Osteoblast (primary cell): ENCODE measurements around the gene TLR9. TPM values are rescaled to one million over a fixed set of nuclear protein-coding genes. Genes with fewer than 3 reads are reported as not detected.

Experiments
- DNase-seq: peaks from one replicate; pipeline ENCODE4 v3.0.0; 2011; ENCODE audit warnings: low spot score, mixed read lengths; ENCODE audit not compliant: insufficient read length; ENCODE audit errors: missing footprints
- H2AFZ ChIP-seq: 2 replicates; pipeline ENCODE4 v1.6.0; 2011; ENCODE audit warnings: mild to moderate bottlenecking, low read length
- H3K27ac ChIP-seq: 2 replicates; pipeline ENCODE4 v1.5.1; 2011; ENCODE audit warnings: mild to moderate bottlenecking, low read depth, low read length, moderate library complexity
- H3K27me3 ChIP-seq: 2 replicates; pipeline ENCODE4 v1.6.0; 2012; ENCODE audit warnings: mild to moderate bottlenecking, control low read depth, inconsistent platforms, low read length, moderate library complexity; ENCODE audit not compliant: insufficient read depth
- H3K36me3 ChIP-seq: 2 replicates; pipeline ENCODE4 v1.5.1; 2011; ENCODE audit warnings: mild to moderate bottlenecking, low read length, control low read depth, moderate library complexity; ENCODE audit not compliant: insufficient read depth
- H3K4me1 ChIP-seq: 2 replicates; pipeline ENCODE4 v1.5.1; 2011; ENCODE audit warnings: mild to moderate bottlenecking, low read length, control low read depth, moderate library complexity; ENCODE audit not compliant: insufficient read depth
- H3K4me2 ChIP-seq: 2 replicates; pipeline ENCODE4 v1.6.0; 2011; ENCODE audit warnings: mild to moderate bottlenecking, low read length; ENCODE audit not compliant: insufficient read depth
- H3K4me3 ChIP-seq: fragments of 200-600 bp; sonication (generic); 3 replicates; pipeline ENCODE4 v1.5.1; 2012; ENCODE audit warnings: mild to moderate bottlenecking, low read length, inconsistent platforms; ENCODE audit not compliant: insufficient read depth
- H3K79me2 ChIP-seq: 2 replicates; pipeline ENCODE4 v1.6.0; 2012; ENCODE audit warnings: mild to moderate bottlenecking, low read length, control low read depth, inconsistent platforms; ENCODE audit not compliant: insufficient read depth
- H3K9me3 ChIP-seq: 2 replicates; pipeline ENCODE4 v1.5.1; 2011; ENCODE audit warnings: low read depth, low read length, control low read depth
- H4K20me1 ChIP-seq: 2 replicates; pipeline ENCODE4 v1.6.0; 2012; ENCODE audit warnings: mild to moderate bottlenecking, low read length, control low read depth; ENCODE audit not compliant: insufficient read depth
- total RNA-seq: library from RNA; depleted of rRNA; stranded (reverse); fragments of >200 nt; gene quantifications from 2 replicates; pipeline ENCODE4 v1.2.3, GENCODE V29; 2012
- TF ChIP-seq, protein P1 (sequence below): IDR thresholded peaks from 2 replicates; pipeline ENCODE4 v1.5.1; 2011; ENCODE audit warnings: mild to moderate bottlenecking, low read depth, low read length, moderate library complexity; ENCODE audit errors: extremely low read depth

Gene TLR9
- total RNA-seq, 1 donor, result not detected

DNA sequence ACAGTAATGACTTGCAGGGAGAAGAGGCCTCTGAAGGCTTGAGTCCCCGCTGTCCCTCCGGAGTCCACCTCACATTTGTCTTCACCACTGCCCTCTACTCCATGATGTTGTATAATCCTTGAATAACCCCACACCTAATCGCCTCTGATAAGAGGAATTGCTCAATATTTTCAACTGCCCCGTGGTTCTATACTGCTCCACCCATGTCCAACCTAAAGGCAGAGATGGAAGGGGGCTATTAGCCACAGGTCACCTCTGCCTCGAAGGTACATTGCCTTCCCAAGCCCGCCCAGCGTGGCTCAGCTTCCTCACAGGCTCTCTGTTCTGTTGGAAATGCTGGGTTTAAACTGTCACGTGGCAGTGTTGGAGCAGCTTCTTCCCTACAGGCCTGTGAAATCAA lies 12.4 kb downstream of the TLR9 start:
- H3K27me3 ChIP-seq, result no peaks in the 10 kb centered on the region
- TF ChIP-seq, protein P1, sequence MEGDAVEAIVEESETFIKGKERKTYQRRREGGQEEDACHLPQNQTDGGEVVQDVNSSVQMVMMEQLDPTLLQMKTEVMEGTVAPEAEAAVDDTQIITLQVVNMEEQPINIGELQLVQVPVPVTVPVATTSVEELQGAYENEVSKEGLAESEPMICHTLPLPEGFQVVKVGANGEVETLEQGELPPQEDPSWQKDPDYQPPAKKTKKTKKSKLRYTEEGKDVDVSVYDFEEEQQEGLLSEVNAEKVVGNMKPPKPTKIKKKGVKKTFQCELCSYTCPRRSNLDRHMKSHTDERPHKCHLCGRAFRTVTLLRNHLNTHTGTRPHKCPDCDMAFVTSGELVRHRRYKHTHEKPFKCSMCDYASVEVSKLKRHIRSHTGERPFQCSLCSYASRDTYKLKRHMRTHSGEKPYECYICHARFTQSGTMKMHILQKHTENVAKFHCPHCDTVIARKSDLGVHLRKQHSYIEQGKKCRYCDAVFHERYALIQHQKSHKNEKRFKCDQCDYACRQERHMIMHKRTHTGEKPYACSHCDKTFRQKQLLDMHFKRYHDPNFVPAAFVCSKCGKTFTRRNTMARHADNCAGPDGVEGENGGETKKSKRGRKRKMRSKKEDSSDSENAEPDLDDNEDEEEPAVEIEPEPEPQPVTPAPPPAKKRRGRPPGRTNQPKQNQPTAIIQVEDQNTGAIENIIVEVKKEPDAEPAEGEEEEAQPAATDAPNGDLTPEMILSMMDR, result no peak
- H3K4me3 ChIP-seq, result no peak overlapping the region
- peaks cover 3% of the 10 kb centered on the region for H4K20me1 ChIP-seq
- H3K79me2 ChIP-seq, result no peaks in the 10 kb centered on the region
- peaks cover 73% of the 10 kb centered on the region for H3K36me3 ChIP-seq
- no peak overlapping the region for H2AFZ ChIP-seq
- no peak overlapping the region for H3K4me2 ChIP-seq
- no peak overlapping the region for H3K27ac ChIP-seq
- H3K9me3 ChIP-seq, result no peaks in the 10 kb centered on the region
- peaks cover 9% of the 10 kb centered on the region for H3K4me1 ChIP-seq
- DNase-seq, result peak; percentile 27

DNA sequence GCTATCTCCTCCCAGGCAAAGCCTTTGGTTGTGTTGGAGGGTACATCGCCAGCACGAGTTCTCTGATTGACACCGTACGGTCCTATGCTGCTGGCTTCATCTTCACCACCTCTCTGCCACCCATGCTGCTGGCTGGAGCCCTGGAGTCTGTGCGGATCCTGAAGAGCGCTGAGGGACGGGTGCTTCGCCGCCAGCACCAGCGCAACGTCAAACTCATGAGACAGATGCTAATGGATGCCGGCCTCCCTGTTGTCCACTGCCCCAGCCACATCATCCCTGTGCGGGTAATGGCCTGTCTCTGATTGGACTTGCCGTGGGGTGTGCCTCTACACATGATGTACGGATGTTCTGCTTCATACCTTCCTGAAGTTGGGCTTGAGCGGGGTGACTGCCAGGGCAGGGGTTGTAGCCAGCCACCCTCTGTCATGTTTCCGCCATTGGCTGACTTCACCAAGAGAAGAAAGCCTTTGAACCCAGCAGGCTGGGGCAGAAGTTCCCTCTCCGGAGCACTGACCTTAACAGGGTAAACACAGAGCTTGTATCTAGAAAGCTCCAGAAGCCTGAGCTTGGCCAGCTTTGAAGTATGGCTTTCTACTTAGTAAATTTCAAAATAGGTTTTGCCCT lies 14.1 kb downstream of the TLR9 start:
- H3K4me3 ChIP-seq, result no peak overlapping the region
- TF ChIP-seq, protein P1, result no peak
- H3K36me3 ChIP-seq, result peaks cover 85% of the 10 kb centered on the region

GRCh38 chr3:52210550-52211046 lies 14.8 kb downstream of the TLR9 start:
- peaks cover under 1% of the 10 kb centered on the region for H3K4me1 ChIP-seq
- no peak overlapping the region for H3K4me3 ChIP-seq
- no peaks in the 10 kb centered on the region for H3K9me3 ChIP-seq
- H3K4me2 ChIP-seq, result no peak overlapping the region
- H3K27ac ChIP-seq, result no peak overlapping the region
- no peaks in the 10 kb centered on the region for H3K79me2 ChIP-seq
- H2AFZ ChIP-seq, result no peak overlapping the region
- H4K20me1 ChIP-seq, result peaks cover 6% of the 10 kb centered on the region
- TF ChIP-seq, protein P1, result no peak
- peaks cover 93% of the 10 kb centered on the region for H3K36me3 ChIP-seq
- no peaks in the 10 kb centered on the region for H3K27me3 ChIP-seq
- DNase-seq, result no peak

More for the DNA sequence above, 14.1 kb downstream of the TLR9 start:
- no peak overlapping the region for H2AFZ ChIP-seq
- peak; percentile 57 for DNase-seq
- no peaks in the 10 kb centered on the region for H3K4me1 ChIP-seq
- H3K9me3 ChIP-seq, result no peaks in the 10 kb centered on the region
- H3K27ac ChIP-seq, result no peak overlapping the region
- no peaks in the 10 kb centered on the region for H3K79me2 ChIP-seq
- H3K27me3 ChIP-seq, result no peaks in the 10 kb centered on the region
- H4K20me1 ChIP-seq, result peaks cover 6% of the 10 kb centered on the region
- H3K4me2 ChIP-seq, result no peak overlapping the region

- Histone ChIP-seq H2AFZ (no peak overlapping the region), H3K36me3 (peaks cover 93% of the 10 kb centered on the region), H4K20me1 (peaks cover 5% of the 10 kb centered on the region), H3K9me3 (no peaks in the 10 kb centered on the region), H3K79me2 (no peaks in the 10 kb centered on the region), H3K4me2 (no peak overlapping the region), H3K27ac (no peak overlapping the region), H3K4me3 (no peak overlapping the region), H3K4me1 (peaks cover 4% of the 10 kb centered on the region), H3K27me3 (no peaks in the 10 kb centered on the region)
- TF ChIP-seq, protein P1, result no peak
- DNase-seq, result no peak
These were observed 15.4 kb downstream of the TLR9 start for GRCh38 chr3:52210037-52210436.
